ENCODE data around the gene TMEM140.
"Not testable (repeated sequence)": the region's sequence is repeated elsewhere in the genome, so short reads cannot be mapped to it uniquely, and the experiment has no call there.

- not testable (repeated sequence) for TF ChIP-seq SP1 (IDR thresholded peaks at IDR 0.05); CTBP1 (IDR thresholded peaks at IDR 0.05; ENCODE audit: borderline replicate concordance); BHLHE40 (IDR thresholded peaks at IDR 0.05; ENCODE audit: borderline replicate concordance); FOXA1 (IDR thresholded peaks at IDR 0.05); ARNT (IDR thresholded peaks at IDR 0.05); FOXM1 (IDR thresholded peaks at IDR 0.05; ENCODE audit: borderline replicate concordance); SUZ12 (IDR thresholded peaks at IDR 0.05); HDGF (IDR thresholded peaks at IDR 0.05; ENCODE audit: borderline replicate concordance); TARDBP (IDR thresholded peaks at IDR 0.05)
Measured at GRCh38 chr7:135124631-135125030, 23.2 kb upstream of the TMEM140 start.

Data from HEK293T (cell line).